A549 treated with AZD2906 at 1 μM for 4 hours (cell line): ENCODE measurements around the gene MYH1. TPM values are rescaled to one million over a fixed set of nuclear protein-coding genes. Genes with fewer than 3 reads are reported as not detected.

ENCODE experiments used
- total RNA-seq: library from RNA; stranded (reverse); fragments of 200-300 nt; extraction: Qiagen RNA extraction; gene quantifications from 5 replicates; pipeline ENCODE4 v1.2.3, GENCODE V29; 2022

MYH1 gene
- total RNA-seq: not detected in 5 replicates

DNA sequence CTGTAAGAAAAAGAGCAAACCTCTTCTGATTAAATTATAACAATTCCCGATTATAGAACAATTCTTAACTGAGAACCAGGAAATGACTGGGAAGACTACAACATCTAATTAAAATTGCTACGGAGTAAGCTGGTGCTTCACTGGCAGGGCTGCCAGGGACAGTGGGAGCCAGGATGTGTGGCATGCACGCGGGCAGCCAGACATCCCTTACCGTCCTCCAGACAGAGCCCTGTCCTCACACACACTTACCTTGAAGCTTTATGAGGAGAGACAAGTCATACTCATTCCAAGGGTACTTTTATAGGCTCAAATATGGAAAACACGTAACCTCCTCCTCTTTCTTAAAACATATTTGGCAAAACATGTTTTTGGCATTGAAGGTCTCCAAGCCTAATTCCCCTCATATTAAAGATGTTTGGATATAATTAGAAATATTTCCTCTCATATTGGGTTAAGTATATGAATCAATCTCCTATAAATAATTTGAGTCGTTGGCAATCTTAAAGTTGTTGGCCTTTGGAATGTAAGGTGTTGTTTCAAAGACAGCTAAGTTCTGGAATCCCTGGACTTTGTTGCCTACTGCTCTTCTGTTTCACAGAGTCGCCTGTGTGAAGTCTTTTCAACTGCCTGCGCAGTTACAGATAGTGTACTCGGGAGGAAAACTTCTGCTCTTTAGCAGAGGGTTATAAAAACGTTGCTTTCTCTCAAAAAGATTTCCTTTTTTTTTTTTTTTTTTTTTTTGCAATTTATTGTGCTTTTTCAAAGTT, at the start of gene MYH1:
TSS of gene MYH1 (minus strand) at position 272 of the 767 bp plus-strand sequence. CDS start 1,900 bp downstream, outside the sequence.

DNA sequence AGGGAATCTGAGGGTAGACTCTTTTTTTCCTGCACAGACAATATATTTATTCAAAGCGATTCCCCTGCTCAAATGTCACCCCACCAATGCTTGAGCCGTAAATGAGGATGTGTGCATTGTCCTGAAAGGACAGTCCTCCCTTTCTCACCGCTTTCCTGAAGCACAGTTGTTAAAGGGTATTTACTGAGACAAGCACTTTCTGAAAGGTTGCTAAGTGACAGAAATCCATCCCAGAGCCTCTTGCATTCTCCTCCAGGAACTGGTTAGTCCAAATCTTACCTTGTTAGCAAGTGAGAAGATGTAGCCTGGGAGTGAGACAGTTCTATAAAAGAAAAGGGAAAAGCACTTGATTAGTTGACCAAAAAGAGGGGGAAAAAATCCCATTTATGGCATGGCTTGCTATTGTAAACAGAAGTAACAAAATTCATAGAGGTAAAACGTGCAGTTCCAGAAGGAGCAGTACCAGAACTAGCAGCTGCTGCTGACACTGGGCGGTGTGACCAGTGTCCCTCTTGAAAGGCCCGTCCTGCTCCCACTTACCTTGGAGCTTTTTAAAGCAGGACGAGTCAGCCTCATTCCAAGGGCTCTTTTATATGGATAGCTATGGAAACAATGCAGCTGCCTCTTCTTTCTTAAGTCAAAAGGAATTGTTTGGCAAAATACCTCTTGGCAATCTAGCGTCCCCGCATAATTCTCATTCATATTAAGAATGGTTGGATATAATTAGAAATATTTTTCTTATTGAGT, 30.9 kb upstream of the MYH1 start, which contains the start of gene MYH2:
TSS of gene MYH2 (minus strand) at position 563 of the 747 bp plus-strand sequence. CDS start 1,738 bp downstream, outside the sequence.

DNA sequence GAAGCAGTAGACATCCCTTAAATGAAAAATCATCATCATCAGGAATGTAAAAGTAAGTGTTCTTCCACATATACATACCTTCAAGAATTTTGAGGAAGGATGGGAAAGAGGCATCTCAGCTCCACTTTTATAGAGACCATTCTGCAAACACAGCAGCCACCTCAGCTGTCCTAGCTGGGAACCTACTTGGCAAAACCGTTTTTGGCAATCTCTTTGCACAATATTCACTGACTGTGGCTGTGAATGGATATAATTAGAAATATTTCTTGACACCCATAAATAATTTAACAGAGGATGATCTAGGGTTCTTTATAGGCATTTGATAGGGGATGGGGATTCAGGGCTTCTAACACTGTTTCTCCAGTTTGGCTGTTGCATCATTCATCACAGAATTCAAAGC, 48.9 kb downstream of the MYH1 start, which contains the start of gene MYH4:
TSS of gene MYH4 (minus strand) at position 101 of the 400 bp plus-strand sequence. CDS start 2,814 bp downstream, outside the sequence.

Other genes starting within 250 kb of the MYH1 start
- 0.01 to 0.02 TPM (median 0.02 TPM) in 4 of 5 replicates, not detected in the other for gene MYH13, start 145.5 kb downstream of the MYH1 start, total RNA-seq
- gene MYH8, start 96.6 kb downstream of the MYH1 start, total RNA-seq: not detected in 5 replicates
- gene MYH4, start 49.0 kb downstream of the MYH1 start, total RNA-seq: not detected in 5 replicates
- gene MYH2, start 31.1 kb upstream of the MYH1 start, total RNA-seq: not detected in 5 replicates
- gene MYH3, start 138.8 kb upstream of the MYH1 start, total RNA-seq: 0.43 to 1.3 TPM (median 0.97 TPM) in 5 replicates
- gene SCO1, start 179.0 kb upstream of the MYH1 start, total RNA-seq: 49.3 to 57.9 TPM (median 56.1 TPM) in 5 replicates
- gene ADPRM, start 179.1 kb upstream of the MYH1 start, total RNA-seq: 6.1 to 9.2 TPM (median 8.6 TPM) in 5 replicates
- gene TMEM220, start 211.5 kb upstream of the MYH1 start, total RNA-seq: 2.0 to 3.8 TPM (median 2.7 TPM) in 5 replicates